GM12878 (cell line): ENCODE data around the gene POLG. TPM values are rescaled to one million over a fixed set of nuclear protein-coding genes. Genes with fewer than 3 reads are reported as not detected.

Source experiments
- ATAC-seq: fragments of 200-7000 bp; cut with Tn5 transposase; 3 replicates; pipeline ENCODE4 v1.9.1; 2020; ENCODE audit warnings: mild to moderate bottlenecking, moderate library complexity
- BruUV-seq: library from RNA; stranded (reverse); fragments of 400-500 nt; replicated peaks from 2 replicates; lab custom pipeline; 2021; lab: Mats Ljungman, UMichigan
- CTCF ChIA-PET: fragments of 300-600 bp; sonication (Branson Sonifier 250); formaldehyde crosslinking; extraction: SDS; loops from one replicate; lab custom pipeline; 2021; ENCODE audit warnings: inconsistent platforms; lab: Yijun Ruan, JAX
- POLR2A ChIA-PET: fragments of 350-600 bp; formaldehyde crosslinking; extraction: SDS; loops from one replicate; lab custom pipeline; 2021; ENCODE audit warnings: inconsistent platforms; lab: Charles Lee
- RAD21 ChIA-PET: fragments of 300-600 bp; sonication (Branson Sonifier 250); formaldehyde crosslinking; loops from one replicate; lab custom pipeline; 2023; ENCODE audit warnings: antibody characterized with exemption; ENCODE audit not compliant: unreplicated experiment; lab: Charles Lee
- SMC1A ChIA-PET: fragments of 300-600 bp; sonication (Branson Sonifier 250); formaldehyde crosslinking; loops from one replicate; lab custom pipeline; 2023; ENCODE audit not compliant: unreplicated experiment, uncharacterized antibody; lab: Charles Lee
- DNase-seq: peaks from one replicate; pipeline ENCODE4 v3.0.0-alpha.2; 2011; ENCODE audit warnings: low read depth, low spot score
- FAIRE-seq: peaks from 3 replicates; lab custom pipeline; 2011; peaks lifted over from hg19 to GRCh38; lab: Jason Lieb, UNC
- H2AFZ ChIP-seq: 2 replicates; pipeline ENCODE4 v1.6.0; 2011; ENCODE audit warnings: low read depth, low read length, control low read depth; ENCODE audit not compliant: control insufficient read depth
- H3K27ac ChIP-seq: 2 replicates; pipeline ENCODE4 v1.5.1; 2011; ENCODE audit warnings: control low read depth; ENCODE audit not compliant: control insufficient read depth, insufficient read depth
- H3K27me3 ChIP-seq, 2 experiments: replicated peaks in 1 of 2; 2 replicates each; pipeline versions ENCODE4 v1.6.0 to v1.6.1; 2011; ENCODE audit warnings: low read length in 1 of 2; ENCODE audit not compliant: control insufficient read depth in 2 of 2, insufficient read depth in 2 of 2
- H3K36me3 ChIP-seq, 2 experiments: 2 replicates each; pipeline ENCODE4 v1.5.1; 2011; ENCODE audit warnings: low read length in 1 of 2; ENCODE audit not compliant: control insufficient read depth in 2 of 2, insufficient read depth in 2 of 2
- H3K4me1 ChIP-seq: 2 replicates; pipeline ENCODE4 v1.6.1; 2011; ENCODE audit warnings: mild to moderate bottlenecking, low read length, moderate library complexity, mixed read lengths; ENCODE audit not compliant: control insufficient read depth, insufficient read depth
- H3K4me2 ChIP-seq: 2 replicates; pipeline ENCODE4 v1.6.0; 2011; ENCODE audit warnings: control low read depth; ENCODE audit not compliant: control insufficient read depth, insufficient read depth
- H3K4me3 ChIP-seq: fragments of 200-600 bp; sonication (generic); 2 replicates; pipeline ENCODE4 v1.5.1; 2016
- H3K79me2 ChIP-seq: 2 replicates; pipeline ENCODE4 v1.6.0; 2011; ENCODE audit warnings: low read length; ENCODE audit not compliant: control insufficient read depth, insufficient read depth
- H3K9ac ChIP-seq: 2 replicates; pipeline ENCODE4 v1.8.0; 2011; ENCODE audit warnings: low read length, control low read depth, mixed read lengths; ENCODE audit not compliant: control insufficient read depth, insufficient read depth
- H3K9me3 ChIP-seq: replicated peaks from 3 replicates; pipeline ENCODE4 v1.5.1; 2011; ENCODE audit warnings: mild to moderate bottlenecking, low read length; ENCODE audit not compliant: control insufficient read depth, insufficient read depth
- H4K20me1 ChIP-seq: 2 replicates; pipeline ENCODE4 v1.6.0; 2011; ENCODE audit not compliant: control insufficient read depth, insufficient read depth
- CEBPB ChIP-seq, 2 experiments: fragments of 150-350 bp in 1 of 2; IDR thresholded peaks; 2 replicates each; pipeline ENCODE4 v1.6.1; 2012 to 2014; ENCODE audit warnings: low read depth in 2 of 2, low read length in 2 of 2, borderline replicate concordance in 1 of 2, inconsistent platforms in 1 of 2
- EED ChIP-seq: sonication (generic); IDR thresholded peaks from 2 replicates; pipeline ENCODE4 v1.6.1; 2016; ENCODE audit warnings: antibody characterized with exemption, low read depth
- EP300 ChIP-seq, 2 experiments: fragments of 150-350 bp in 1 of 2; IDR thresholded peaks; 2 replicates each; pipeline ENCODE4 v1.6.1; 2011 to 2012; ENCODE audit warnings: low read depth in 2 of 2, low read length in 2 of 2, borderline replicate concordance in 1 of 2, improper control_type of control experiment in 1 of 2, inconsistent platforms in 1 of 2; ENCODE audit not compliant: control insufficient read depth in 1 of 2
- GABPA ChIP-seq: IDR thresholded peaks from 2 replicates; pipeline ENCODE4 v1.6.1; 2014; ENCODE audit warnings: antibody characterized with exemption, low read depth, mild to moderate bottlenecking, inconsistent platforms
- IKZF1 ChIP-seq: fragments of 450-650 bp; conservative IDR thresholded peaks from 2 replicates; pipeline ENCODE4 v1.6.1; 2017; ENCODE audit warnings: antibody characterized with exemption, mild to moderate bottlenecking
- MLLT1 ChIP-seq: fragments of 450-650 bp; IDR thresholded peaks from 2 replicates; pipeline ENCODE4 v1.6.1; 2016; ENCODE audit warnings: mild to moderate bottlenecking
- MTA3 ChIP-seq: IDR thresholded peaks from 2 replicates; pipeline ENCODE4 v1.6.1; 2012; ENCODE audit warnings: low read length, inconsistent platforms, borderline replicate concordance
- NR2C2 ChIP-seq: IDR thresholded peaks from 2 replicates; pipeline ENCODE4 v1.6.1; 2011; ENCODE audit warnings: borderline replicate concordance, low read depth; ENCODE audit not compliant: control insufficient read depth, insufficient read length
- NRF1 ChIP-seq: conservative IDR thresholded peaks from 2 replicates; pipeline ENCODE4 v1.6.1; 2011; ENCODE audit warnings: mild to moderate bottlenecking, low read depth, low read length, improper control_type of control experiment
- PAX8 ChIP-seq: fragments of 450-650 bp; IDR thresholded peaks from 2 replicates; pipeline ENCODE4 v1.6.1; 2017; ENCODE audit warnings: mild to moderate bottlenecking, moderate library complexity
- POU2F2 ChIP-seq: IDR thresholded peaks from 3 replicates; pipeline ENCODE4 v1.6.1; 2011; ENCODE audit warnings: low read depth, mild to moderate bottlenecking, low read length, borderline replicate concordance
- RCOR1 ChIP-seq: conservative IDR thresholded peaks from 2 replicates; pipeline ENCODE4 v1.6.1; 2012; ENCODE audit warnings: low read depth, low read length, improper control_type of control experiment
- ZNF687 ChIP-seq: fragments of 450-650 bp; IDR thresholded peaks from 2 replicates; pipeline ENCODE4 v1.6.1; 2017; ENCODE audit warnings: mild to moderate bottlenecking, moderate library complexity
- WGBS: methylation state at CpG from one replicate; pipeline ENCODE4 v1.1.6; 2016; ENCODE audit warnings: low lambda C conversion rate; ENCODE audit not compliant: insufficient replicate concordance, insufficient coverage; ENCODE audit errors: missing lambda C conversion rate; 5-methylcytosine and 5-hydroxymethylcytosine counted together
- in situ Hi-C: fragments of 300-500 bp; cut with MboI; formaldehyde crosslinking; loops from 9 replicates; pipeline ENCODE4 v1.14.3; 2018; ENCODE audit warnings: mixed read lengths
- intact Hi-C: fragments of 100-400 bp; cut with micrococcal nuclease; formaldehyde crosslinking; loops from one replicate; pipeline ENCODE4 v1.14.2; 2022; ENCODE audit not compliant: unreplicated experiment
- polyA plus RNA-seq, 11 experiments: library from polyadenylated mRNA; depleted of rRNA in 4 of 11; unstranded in 6 of 11; stranded (reverse) in 5 of 11; fragments of >200 nt; fragmentation: Nextera tagmentation in 4 of 11; fragmentation: Illumina TruSeq in 1 of 11; extraction: Ambion mirVana in 4 of 11; extraction: Trizol in 1 of 11; gene quantifications; 1 replicate in 1 of 11; 2 replicates in 10 of 11; pipeline versions ENCODE4 v1.2.1 to v1.2.3, GENCODE V29; 2011 to 2016; ENCODE audit warnings: inconsistent platforms in 2 of 11, missing spikeins in 2 of 11, low read depth in 1 of 11
- total RNA-seq, 4 experiments: library from RNA; depleted of rRNA in 3 of 4; stranded (reverse); fragments of >200 nt in 3 of 4; fragmentation: Illumina TruSeq in 1 of 4; extraction: Trizol in 1 of 4; gene quantifications; 2 replicates each; pipeline versions ENCODE4 v1.2.1 to v1.2.3, GENCODE V29; 2013 to 2021
- TF ChIP-seq, protein P1 (sequence below): IDR thresholded peaks from 2 replicates; pipeline ENCODE4 v1.6.1; 2012; ENCODE audit warnings: low read depth, low read length, improper control_type of control experiment
- TF ChIP-seq, protein P2 (sequence below): fragments of 450-650 bp; IDR thresholded peaks from 2 replicates; pipeline ENCODE4 v1.6.1; 2018; ENCODE audit warnings: mild to moderate bottlenecking, low read depth, moderate library complexity; ENCODE audit not compliant: partially characterized antibody

Gene POLG
- total and polyA plus RNA-seq, 10 of the 15 experiments (the other 5 are each of a cell fraction or from before 2014, with no cell fraction given): 14.8 to 71.1 (median 33.0) TPM

GRCh38 chr15:89282631-89283030, 52.0 kb downstream of the POLG start:
- no peak overlapping the region for H3K27ac ChIP-seq
- SMC1A ChIA-PET: interaction anchor here (1.9 kb wide), 1 partner anchor 16 kb away, joined by 4 read pairs; no protein-coding TSS in a partner anchor
- CTCF ChIA-PET: interaction anchor here (0.6 to 1.4 kb wide), 3 partner anchors 25 to 645 kb away, joined by 3 to 5 read pairs (median 4); no protein-coding TSS in a partner anchor
- no peaks in the 10 kb centered on the region for H4K20me1 ChIP-seq
- ATAC-seq (no peak), DNase-seq (no peak)
- no peak overlapping the region for H2AFZ ChIP-seq
- BruUV-seq: no TSS peak
- intact Hi-C loops (no loop called here), in situ Hi-C loops (no loop called here)
- H3K4me2 ChIP-seq: no peak overlapping the region
- POLR2A ChIA-PET: no interaction called here
- H3K4me1 ChIP-seq: no peaks in the 10 kb centered on the region
- H3K9ac ChIP-seq: no peak overlapping the region
- RAD21 ChIA-PET: no interaction called here
- H3K79me2 ChIP-seq: no peaks in the 10 kb centered on the region
- H3K9me3 ChIP-seq: no peaks in the 10 kb centered on the region
- H3K27me3 ChIP-seq: no peaks in the 10 kb centered on the region
- H3K36me3 ChIP-seq: peaks cover 0 to 17% of the 10 kb centered on the region in 2 experiments; a peak in 2 of 4 replicates
- TF ChIP-seq IKZF1: no peak
- TF ChIP-seq PAX8: no peak
- TF ChIP-seq MTA3: no peak
- TF ChIP-seq NR2C2: no peak
- TF ChIP-seq, protein P1, sequence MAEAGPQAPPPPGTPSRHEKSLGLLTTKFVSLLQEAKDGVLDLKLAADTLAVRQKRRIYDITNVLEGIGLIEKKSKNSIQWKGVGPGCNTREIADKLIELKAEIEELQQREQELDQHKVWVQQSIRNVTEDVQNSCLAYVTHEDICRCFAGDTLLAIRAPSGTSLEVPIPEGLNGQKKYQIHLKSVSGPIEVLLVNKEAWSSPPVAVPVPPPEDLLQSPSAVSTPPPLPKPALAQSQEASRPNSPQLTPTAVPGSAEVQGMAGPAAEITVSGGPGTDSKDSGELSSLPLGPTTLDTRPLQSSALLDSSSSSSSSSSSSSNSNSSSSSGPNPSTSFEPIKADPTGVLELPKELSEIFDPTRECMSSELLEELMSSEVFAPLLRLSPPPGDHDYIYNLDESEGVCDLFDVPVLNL: no peak
- TF ChIP-seq RCOR1: no peak
- no peak for TF ChIP-seq EED
- TF ChIP-seq, protein P2, sequence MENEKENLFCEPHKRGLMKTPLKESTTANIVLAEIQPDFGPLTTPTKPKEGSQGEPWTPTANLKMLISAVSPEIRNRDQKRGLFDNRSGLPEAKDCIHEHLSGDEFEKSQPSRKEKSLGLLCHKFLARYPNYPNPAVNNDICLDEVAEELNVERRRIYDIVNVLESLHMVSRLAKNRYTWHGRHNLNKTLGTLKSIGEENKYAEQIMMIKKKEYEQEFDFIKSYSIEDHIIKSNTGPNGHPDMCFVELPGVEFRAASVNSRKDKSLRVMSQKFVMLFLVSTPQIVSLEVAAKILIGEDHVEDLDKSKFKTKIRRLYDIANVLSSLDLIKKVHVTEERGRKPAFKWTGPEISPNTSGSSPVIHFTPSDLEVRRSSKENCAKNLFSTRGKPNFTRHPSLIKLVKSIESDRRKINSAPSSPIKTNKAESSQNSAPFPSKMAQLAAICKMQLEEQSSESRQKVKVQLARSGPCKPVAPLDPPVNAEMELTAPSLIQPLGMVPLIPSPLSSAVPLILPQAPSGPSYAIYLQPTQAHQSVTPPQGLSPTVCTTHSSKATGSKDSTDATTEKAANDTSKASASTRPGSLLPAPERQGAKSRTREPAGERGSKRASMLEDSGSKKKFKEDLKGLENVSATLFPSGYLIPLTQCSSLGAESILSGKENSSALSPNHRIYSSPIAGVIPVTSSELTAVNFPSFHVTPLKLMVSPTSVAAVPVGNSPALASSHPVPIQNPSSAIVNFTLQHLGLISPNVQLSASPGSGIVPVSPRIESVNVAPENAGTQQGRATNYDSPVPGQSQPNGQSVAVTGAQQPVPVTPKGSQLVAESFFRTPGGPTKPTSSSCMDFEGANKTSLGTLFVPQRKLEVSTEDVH: no peak
- TF ChIP-seq EP300 (IDR thresholded peaks at IDR 0.05; ENCODE audit: borderline replicate concordance in 1 of 2, control insufficient read depth in 1 of 2, low read depth in 2 of 2, low read length in 2 of 2): no peak
- TF ChIP-seq POU2F2: no peak
- no peak for TF ChIP-seq ZNF687
- no peak for TF ChIP-seq MLLT1
- no peak for TF ChIP-seq NRF1
- no peak for TF ChIP-seq CEBPB (IDR thresholded peaks at IDR 0.05; ENCODE audit: borderline replicate concordance in 1 of 2, low read depth in 2 of 2, low read length in 2 of 2)
- TF ChIP-seq GABPA: no peak
- TF ChIP-seq, all 136 proteins: peak for 0
- FAIRE-seq: no peak
- H3K4me3 ChIP-seq: no peak overlapping the region
- 97% methylated on average over 4 of the region's 4 CpGs for WGBS
